Fibroblast of peridontal ligament (primary cell): ENCODE data around the gene ALG14.

Experiments used
- DNase-seq: peaks from one replicate; pipeline ENCODE4 v3.0.0-alpha.2; 2010; ENCODE audit errors: extremely low read depth

ALG14 gene

DNA sequence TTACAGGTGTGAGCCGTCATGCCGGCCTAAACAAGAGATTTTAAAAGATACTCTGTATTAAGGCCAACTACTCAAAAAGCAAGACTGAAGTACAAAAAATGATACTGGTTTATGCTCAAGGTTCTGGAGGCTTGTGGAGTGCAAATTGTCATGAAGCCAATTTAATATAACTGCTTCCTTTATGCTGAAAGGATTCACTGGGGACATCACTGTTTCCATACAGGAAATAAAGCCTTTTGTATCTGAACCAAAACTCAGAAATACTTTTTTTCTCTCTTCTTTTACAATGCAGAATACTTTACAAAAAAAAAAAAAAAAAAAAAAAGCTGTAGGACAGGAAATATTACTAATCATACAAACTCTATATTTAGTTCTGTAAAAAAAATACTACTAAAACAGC, 90.4 kb downstream of the ALG14 start:
- no peak for DNase-seq

GRCh38 chr1:94981575-94981973, 91.2 kb downstream of the ALG14 start:
- DNase-seq = no peak

DNA sequence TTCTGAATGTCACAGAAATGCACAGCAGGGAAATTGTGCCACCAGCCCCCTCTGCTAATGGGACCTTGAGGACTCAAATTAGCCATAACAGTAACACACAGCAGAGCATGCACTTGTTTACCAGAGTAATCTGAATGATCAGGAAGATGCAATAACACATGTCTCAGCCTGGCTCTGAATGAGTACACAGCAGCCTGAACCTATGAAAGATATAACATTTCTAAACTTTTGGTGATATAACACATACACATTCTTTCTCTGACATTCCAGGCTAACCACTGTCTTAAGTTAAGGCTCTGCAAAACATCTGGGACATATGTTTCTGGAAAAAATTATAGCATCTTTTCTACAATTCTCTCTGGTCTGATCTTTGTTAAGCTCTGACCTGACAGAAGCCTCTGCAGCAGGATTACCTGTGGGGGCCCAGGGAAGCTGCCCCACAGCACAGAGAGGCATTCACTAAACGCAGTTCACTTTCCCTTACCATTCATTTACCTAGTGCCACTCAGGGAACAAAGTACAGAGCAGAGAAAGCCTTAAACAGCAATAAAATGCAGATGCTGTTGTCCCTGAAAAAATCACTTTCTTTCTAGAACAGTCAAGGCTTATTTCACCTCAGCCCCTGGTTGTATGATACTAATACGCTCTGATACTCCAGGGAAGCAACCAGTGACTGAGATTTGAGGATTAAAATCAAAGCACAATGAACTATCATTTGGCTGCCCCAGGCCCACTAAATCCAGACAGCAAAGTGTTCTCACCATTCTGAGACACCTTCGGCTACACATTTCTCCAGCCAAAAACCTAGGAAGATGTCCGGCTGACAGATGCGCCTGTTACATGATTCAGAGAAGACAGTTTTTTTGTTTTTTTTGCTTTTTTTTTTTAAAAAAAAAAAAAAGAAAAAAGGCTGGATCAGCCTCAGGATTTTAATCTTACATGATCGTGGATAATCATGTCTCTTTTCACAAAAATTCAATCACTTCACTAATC, 91.9 kb downstream of the ALG14 start:
- DNase-seq = peak; percentile 83

GRCh38 chr1:94979656-94980581, 92.8 kb downstream of the ALG14 start:
- no peak for DNase-seq

DNA sequence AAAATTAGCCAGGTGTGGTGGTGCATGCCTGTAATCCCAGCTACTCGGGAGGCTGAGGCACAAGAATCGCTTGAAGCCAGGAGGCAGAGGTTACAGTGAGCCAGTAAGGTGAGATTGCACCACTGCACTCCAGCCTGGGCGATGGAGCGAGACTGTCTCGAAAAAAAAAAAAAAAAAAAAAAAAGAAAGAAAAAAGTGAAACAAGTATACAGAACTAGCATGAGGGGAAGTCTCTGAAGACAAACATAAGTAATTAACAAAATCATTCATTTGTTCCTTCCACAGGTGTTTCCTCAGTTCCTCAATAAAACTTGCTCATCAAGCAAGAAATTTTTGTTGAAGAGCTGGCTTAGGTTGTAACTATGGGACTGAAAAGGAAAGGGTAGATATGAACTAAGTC, 93.6 kb downstream of the ALG14 start:
- DNase-seq = no peak

DNA sequence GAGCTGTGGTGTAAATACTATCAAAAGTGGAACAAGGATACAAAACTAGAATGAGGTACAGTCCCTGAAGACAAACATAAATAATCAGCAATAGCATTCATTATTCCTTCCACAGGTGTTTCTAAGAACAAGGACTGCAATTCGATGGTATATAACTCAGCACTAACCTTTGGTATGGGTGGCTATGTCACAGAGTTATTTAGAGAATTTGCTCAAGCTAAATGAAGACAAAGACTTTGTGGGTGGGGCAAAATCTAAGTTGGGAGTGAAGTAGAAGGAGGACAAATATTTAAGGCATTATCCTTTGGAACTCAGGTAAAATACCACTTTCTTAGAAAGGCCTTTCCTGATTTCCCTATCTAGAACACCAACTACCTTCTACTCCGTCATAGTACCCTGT, 94.3 kb downstream of the ALG14 start:
- no peak for DNase-seq

DNA sequence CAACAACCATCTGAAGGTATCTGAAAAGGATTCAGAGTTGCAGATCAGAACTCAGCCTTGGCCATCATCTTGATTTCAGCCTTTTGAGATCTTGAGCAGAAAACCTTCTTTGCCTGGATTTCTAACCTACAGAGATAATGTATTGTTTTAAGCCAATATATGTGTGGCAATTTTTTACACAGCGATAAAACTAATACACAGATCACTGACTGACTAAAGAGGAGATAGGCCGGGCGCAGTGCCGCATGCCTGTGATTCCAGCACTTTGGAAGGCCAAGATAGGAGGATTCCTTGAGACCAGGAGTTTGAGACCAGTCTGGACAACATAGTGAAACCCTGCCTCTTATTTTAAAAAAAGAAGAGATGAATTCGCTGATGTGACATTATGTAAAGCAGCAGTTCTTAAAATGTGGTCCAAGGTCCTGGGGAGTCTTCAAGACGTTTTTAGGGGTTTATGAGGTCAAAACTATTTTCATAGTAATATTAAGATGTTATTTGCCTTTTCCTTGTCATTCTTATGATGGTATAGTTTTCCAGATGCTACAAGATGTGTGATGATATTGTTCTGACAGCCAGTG, 95.7 kb downstream of the ALG14 start:
- no peak for DNase-seq

DNA sequence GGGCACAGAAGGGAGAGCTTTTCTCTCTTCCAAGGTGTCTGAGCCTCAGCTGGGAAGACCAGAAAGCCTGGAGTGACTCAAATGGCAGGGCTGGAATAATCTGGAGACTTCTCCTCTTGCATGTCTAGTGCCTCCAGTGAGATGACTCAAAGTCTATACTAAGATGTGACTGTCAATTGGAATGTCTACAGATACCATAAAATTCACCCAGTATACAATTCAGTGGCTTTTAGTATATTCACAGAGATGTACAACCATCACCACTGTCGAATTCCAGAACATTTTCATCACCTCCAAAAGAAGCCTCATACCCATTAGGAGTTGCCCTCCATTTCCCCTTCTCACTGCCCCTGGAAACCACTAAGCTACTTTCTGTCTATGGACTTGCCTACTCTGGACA, 97.9 kb downstream of the ALG14 start:
- DNase-seq = peak; percentile 71

- peak; percentile 79 for DNase-seq
Observed at GRCh38 chr1:94974241-94974640, 98.5 kb downstream of the ALG14 start.

DNA sequence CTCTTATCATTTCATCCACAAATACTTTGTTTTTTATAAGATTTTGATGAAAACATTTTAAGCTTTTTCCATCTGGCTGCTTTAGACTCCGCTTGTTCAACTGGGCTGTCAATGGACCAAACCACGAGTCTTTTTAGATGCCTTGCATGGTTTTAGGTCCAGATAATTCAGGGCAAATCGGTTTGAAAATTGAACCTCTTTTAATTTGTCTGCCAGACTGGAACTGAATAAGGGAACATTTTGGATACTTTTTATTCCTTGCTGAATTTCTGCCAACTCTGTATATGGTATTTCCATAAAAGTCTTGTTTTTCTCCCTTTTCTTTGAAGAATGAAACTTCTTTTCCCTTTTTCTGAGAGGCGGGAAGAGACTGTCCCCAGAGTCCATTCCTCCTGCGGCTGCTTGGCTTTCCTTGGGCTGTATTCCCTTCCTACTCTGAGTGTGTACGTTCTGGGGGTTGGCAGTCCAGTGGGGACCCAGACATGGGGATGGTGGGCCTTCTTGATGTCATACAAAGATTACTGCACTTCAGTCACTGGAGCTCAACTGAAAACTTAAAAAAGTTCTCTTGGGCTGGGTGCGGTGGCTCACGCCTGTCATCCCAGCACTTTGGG, 99.3 kb downstream of the ALG14 start:
- DNase-seq = peak; percentile 68

DNA sequence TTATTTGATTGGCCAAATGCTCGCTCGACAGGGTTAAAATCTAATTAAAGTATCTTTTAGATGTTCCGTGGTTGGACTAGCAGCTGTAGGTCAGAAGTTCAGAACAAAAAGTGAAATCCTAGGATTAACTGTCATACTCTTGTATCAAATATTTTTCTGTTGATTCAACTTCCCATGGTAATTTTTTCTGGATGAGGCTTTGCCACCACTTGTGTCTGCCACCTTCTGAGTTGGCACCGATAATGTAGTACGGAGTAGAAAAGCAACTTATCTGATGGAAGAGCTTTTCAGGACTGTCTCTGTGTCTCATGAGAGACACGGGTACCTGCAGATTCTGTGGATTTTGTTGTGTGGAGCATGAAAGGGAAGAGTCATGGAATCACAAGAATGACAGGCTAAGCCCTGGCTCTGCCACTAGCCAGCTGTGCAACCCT, 101.2 kb downstream of the ALG14 start:
- DNase-seq = peak; percentile 63

DNA sequence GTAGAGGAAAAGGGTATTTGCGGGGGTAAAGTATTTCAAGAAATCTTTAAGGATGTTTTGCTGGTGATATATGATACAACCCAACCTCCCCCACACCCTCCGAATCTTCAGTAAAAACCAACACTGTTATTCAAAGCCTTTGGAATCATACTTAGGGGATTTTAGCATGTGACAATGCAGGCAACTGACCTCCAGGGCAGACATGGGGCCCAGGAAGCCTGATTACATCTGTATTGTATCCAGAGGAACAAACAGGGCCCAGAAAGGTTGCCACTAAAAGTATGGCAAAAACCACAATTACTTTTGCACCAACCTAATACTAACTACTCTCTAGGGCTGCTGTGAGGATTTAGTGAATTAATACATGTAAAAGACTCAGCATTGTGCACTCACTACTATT, 102.0 kb downstream of the ALG14 start:
- DNase-seq = no peak

DNA sequence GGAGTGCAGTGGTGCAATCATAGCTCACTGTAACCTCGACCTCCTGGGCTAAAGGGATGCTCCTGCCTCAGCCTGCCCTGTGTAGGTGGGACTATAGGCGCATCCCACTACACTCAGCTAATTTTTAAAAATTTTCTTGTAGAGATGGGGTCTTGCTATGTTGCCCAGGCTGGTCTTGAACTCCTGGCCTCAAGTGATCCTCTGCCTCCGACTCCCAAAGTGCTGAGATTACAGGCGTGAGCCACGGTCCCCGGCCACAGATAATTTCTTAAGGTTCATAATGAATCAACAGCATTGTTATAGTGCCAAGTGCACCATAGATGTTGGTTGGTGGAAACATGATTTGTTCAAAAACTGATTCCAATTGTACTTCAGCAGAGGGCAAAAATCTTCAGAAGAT, 103.6 kb downstream of the ALG14 start:
- DNase-seq = no peak

DNA sequence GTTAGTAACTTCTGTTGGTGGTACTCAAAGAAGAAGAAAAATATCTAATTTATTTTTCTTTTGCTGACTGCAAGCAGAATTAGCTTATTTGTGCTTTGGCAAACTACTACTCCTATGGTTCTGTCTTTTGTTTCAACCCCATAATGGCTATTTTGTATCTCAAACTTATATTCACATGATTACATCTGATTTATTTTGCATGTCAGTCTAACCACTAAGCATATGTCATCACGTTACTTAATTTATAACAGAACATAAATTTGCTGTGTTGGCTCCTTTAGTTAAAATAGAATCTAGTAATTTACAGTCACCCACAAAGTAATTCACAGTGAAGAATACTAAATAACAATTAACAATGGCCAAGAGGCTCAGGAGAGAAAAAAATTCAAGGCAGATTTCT, 106.7 kb downstream of the ALG14 start:
- DNase-seq = no peak

DNA sequence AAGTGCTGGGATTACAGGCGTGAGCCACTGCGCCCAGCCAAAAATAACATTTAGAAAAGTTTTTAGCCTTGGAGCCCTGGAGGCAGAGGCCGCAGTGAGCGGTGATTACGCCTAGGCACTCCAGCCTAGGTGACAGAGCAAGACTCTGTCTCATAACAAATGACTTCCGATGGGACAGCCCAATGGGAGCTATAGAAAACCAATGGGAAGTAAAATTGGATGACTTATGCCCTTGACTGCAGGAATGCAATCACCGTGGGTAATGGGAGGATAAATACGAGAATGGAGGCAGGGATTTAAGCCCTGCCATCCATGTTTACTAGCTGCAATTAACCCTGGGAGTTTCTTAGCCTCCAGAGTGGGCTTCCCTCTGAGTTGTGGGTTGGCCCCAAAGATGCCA, 108.9 kb downstream of the ALG14 start:
- DNase-seq = no peak

- peak; percentile 65 for DNase-seq
Observed at GRCh38 chr1:94962409-94963265, 110.1 kb downstream of the ALG14 start.

DNA sequence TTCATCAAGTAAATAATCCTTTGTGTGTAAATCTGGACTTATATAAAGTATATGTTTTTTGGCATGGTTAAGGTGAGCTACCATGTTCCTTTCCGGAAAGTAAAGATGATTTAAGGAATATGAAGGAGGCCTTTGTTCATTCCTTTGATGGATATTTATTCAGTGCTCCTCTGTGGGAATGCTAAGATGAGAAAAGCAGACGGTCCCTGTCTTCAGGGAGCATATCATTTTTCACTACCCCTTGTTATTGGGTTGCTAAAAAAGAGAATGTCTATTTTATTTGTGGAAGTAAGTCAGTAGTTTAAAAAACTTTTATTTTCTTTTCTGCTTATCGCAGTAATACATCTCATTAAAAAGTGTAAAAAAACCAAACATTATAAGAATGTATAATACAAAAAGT, 110.8 kb downstream of the ALG14 start:
- DNase-seq = no peak

- no peak for DNase-seq
Observed at GRCh38 chr1:94961582-94961981, 111.2 kb downstream of the ALG14 start.

- no peak for DNase-seq
Observed at GRCh38 chr1:94958081-94958480, 114.7 kb downstream of the ALG14 start.

- DNase-seq = no peak
Observed at GRCh38 chr1:94955767-94956632, 116.8 kb downstream of the ALG14 start.
